NCI-H187 (cell line): ENCODE results near the gene KCNT2.

Experiments used
- DNase-seq, 2 experiments: peaks; one replicate each; lab custom pipeline; 2025; lab: John Stamatoyannopoulos, UW

Gene KCNT2

DNA sequence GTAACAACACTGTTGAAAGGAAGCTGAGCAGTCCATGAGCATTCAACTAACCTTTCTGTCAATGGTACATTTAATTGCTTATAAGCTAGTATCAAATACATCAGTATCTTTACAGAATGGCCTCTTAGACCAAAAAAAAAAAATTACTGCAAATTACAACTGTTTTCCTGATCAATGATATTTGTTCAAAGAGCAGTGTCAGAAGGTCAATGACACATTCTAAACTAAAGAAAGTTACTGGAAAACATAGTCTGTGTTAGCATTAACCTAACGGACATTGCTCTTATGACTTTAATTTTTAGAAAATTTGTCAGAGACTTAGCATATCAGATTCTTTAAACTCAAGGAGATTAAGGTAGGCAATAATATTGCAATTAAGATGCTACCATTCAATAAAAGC lies 162.5 kb downstream of the KCNT2 start:
- no peak for DNase-seq

DNA sequence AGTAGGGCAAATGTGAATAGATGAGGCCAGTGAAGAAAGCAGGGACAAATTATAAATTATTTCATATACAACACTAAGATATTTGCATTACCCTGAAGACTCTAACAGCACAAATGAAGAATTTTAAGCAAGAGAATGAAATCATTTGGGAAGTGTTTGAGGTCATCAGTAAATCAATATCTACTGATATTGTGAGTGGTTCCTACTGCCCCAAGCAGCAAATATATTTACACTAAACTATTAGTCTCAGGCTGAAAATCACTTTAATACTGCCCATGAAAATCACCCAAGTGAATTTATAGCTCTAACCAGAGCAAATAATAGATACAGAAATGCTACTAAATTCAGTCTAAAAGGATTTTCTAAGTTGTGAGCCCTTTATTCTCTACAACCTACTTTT lies 163.6 kb downstream of the KCNT2 start:
- DNase-seq, result no peak

DNA sequence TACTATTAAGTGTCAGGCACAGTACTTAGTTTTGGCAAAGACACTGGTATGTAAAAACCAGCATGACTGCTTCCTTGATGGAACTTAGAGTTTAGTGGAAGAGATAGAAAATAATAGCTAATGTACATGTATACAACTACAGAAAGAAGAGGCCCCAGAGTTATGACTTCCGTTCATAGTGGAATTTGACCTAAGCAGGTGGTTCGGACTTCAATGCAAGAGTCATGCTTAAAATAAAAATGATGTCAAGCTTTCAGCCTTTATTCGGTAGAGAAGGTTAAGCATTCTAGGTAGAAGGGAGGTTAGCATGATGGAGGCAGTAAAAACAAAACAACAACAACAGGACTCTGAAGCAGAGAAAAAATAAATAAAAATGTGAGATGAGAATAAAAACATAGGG lies 165.9 kb downstream of the KCNT2 start:
- no peak for DNase-seq

DNA sequence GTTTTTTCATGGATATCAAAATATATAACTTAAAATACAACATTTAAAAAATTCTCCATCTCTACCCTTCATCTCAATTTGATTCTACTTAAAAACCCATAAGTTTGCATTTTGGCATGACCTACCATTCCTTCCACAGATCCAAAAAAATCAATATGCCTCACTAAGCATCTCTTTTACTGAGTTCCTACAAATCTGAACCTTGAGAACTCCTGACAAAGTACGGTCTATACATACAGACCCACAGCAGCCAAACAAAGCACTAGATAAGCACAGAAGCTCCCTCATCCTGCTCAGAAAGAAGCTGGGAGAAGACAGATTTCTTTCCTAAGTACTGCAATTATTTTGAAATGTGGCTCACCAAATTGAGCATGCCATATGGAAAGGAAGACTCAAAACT lies 167.5 kb downstream of the KCNT2 start:
- no peak for DNase-seq

DNA sequence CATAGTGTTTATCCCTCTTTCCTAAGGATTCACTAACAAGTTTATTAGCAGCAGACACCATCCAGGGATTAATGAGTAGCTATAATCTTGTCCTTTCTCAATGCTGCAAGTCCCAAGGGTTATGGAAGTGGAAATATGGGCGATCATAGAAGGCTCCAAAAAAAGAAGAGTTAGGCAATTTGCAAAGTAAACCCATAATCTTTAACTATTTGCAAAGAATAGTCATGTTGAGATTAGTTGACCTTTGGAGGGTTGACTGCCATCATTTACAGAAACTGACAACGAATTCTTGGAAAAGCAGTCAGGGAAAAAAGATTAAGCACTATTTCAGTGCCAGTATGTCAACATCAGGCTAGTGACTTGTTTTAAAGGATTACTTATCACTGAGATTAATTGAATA lies 169.9 kb downstream of the KCNT2 start:
- DNase-seq, result no peak

DNA sequence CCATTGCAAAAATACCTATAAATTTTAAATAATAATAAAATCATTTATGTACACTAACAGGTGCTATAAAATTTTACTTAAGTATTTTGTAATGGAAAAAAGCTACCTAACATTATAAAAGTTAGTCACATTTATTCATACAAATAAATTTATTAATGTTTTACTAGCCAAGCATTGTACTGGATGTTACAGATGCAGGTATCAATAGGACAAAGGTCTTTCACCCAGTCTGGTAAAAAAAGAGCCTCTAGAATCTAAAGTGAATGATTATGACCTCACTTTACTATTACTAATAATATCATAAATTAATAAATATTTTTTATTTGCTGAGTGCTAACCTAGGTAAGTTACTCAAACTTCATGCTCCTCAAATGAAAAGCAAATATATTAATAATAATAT lies 170.6 kb downstream of the KCNT2 start:
- no peak for DNase-seq

DNA sequence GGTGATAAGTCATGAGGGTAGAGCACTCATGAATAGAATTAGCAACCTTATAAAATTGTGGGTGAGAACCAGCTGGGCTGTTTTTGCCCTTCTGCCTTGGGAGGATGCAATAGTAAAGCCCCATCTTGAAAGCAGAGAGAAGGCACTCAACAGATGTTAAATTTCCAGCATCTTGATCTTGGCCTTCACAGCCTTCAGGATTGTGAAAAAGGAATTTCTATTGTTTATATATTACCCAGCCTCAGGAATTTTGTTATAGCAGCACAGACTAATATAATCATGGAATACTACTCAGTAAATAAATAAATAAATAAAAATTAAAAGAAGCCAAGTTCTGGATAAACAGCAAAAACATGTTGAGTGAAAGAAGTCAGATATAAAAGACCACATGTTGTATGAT lies 175.2 kb downstream of the KCNT2 start:
- DNase-seq, result no peak

DNA sequence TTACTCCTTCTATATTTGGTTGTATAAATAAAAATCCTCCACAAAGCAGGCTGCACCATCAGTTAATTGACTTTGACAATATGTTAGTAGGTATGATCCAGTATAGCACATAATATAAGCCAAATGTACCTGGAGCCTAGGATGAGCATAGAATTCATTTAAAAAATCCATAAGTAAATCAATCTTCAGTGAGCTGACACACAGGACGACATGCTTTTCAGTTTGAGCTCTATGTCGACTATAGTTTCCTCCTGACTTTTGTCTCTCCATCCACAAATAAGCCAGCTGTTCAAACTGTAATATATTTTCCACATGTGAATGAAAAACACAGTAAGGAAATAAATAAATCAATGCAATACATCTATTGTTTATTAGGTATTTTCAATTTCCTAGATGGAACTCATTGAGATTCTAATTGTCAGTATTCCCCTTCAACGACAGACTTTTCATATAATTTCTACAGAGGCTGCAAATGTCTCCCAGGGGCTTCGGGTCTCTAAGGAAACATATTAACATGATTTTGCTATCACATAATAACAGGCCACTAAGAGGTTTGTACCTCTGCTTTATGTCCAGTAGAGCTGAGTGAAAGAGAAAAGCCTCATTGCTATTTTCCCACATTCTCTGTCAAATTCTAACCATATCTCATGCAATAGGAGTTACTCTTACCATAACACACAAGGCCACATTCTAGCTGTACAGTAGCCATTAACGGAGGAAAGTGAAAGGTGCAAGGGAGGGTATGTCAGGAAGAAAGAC lies 180.1 kb downstream of the KCNT2 start:
- DNase-seq, result no peak

DNA sequence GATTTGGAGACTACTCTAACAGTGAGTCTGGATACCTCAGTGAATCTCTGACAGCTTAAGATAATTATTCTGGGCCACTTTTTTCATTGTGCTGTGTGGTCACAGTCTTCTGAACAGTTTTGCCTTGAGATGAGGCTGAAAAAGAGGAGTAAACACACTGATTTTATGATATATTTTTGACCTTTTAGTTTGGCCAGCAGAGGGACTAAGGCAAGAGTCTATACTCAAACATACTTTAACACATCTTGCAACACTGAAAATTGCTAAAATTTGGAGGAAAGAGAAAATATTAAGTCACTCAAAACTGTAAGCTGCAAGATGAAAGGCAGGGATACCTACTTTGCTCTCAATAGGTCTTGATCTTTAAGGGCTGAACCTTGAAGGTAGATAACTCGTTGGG lies 182.7 kb downstream of the KCNT2 start:
- DNase-seq, result no peak

DNA sequence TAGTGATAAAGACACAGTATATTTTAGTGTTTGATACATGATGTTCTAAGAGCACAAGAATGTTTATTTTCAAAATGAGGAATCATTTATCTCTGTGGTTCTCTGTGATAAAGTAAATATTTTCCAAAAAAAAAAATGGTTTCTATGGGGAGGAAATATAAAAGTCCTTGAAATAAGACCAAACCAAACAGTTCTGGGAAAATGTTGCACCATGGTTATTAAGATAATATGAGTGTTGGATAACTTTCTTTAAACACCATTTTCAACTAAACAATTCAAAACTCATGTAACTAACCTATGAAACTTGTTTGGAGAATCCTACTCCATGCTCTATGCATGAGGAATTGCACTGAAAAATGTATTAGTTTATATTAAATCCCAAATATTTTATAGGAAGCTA lies 184.6 kb downstream of the KCNT2 start:
- DNase-seq, result no peak

DNA sequence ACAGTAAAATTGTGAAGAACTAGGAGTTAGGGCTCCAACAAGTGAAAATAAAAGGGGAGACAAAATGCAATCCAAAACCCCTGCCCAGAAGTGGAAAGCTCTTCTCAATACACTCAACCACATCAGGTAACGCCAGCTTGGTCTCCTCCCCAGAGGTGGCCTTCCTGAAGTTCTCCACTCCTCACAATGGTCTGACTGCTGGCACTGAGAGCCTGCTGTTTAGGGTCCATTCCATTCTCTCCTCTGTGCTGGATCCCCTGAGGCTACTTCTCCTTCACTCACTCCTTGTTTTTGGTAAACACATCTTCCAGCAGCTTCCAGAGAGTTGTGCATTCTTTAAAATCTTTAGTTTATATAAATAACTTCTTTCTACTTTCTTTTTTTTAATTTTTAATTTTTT lies 189.5 kb downstream of the KCNT2 start:
- DNase-seq, result no peak

DNA sequence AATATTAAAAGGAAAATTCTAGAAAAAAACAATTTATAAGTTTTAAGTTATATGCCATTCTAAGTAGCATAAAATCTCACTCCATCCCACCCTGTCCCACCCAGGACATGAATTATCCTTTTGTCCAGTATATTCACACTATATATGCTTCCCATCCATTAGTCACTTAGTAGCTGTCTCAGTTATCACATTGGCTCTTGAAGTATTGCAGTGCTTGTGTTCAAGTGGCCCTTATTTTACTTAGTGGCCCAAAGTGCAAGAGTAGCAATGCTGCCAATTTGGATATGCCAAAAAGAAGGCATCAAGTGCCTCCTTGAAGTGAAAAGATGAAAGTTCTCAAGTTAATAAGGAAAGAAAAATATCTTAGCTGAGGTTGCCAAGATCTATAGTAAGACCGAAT lies 192.3 kb downstream of the KCNT2 start:
- no peak for DNase-seq

DNA sequence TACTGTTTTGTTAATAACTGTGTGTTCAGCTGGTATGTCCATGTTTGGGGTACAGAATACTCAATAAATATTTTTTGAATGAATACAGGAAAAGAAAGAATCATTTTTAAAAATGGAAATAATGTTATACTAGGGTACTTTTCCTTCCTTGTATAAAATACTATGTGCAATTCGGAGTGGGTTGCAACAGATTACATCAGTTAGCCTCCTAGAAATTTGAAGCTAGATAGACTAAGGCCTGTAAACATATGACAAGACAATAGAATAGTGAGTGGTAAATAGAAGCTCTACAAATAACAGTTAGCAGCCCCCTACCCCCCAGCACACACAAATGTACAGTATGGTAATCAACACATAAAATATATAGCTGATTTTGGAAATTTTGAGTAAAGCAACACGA lies 195.9 kb downstream of the KCNT2 start:
- no peak for DNase-seq

DNA sequence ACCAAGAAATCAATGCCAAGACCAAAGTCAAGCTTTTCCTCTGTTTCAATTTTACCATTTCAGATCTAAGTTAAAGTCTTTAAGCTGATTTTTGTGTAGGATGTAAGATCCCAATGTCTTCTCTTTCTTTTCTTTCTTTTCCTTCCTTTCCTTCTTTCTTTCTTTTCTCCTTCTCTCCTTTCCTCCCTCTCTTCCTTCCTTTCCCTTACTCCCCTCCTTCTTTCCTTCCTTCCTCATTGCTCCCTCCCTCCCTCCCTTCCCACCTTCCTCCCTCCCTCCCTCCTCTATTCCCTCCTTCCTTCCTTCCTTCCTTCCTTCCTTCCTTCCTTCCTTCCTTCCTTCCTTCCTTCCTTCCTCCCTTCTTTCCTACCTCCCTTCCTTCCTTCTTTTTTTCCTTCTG lies 197.5 kb downstream of the KCNT2 start:
- DNase-seq, result no peak

DNA sequence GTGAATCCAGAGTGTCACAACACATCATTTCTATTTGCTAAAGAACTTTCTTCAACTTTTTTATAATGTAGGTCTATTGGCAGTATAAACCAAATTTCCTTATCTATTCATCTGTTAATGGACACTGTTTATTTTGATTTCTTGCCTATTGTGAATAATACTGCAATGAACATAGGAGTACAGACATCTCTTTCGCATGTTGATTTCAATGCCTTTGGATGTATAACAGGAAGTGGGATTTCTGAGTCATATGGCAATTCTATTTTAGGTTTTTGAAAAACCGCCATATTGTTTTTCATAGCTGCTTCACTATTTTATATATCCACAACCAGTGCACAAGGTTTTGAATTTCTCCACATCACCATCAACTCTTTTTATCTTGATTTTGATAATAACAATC lies 198.7 kb downstream of the KCNT2 start:
- DNase-seq, result no peak

DNA sequence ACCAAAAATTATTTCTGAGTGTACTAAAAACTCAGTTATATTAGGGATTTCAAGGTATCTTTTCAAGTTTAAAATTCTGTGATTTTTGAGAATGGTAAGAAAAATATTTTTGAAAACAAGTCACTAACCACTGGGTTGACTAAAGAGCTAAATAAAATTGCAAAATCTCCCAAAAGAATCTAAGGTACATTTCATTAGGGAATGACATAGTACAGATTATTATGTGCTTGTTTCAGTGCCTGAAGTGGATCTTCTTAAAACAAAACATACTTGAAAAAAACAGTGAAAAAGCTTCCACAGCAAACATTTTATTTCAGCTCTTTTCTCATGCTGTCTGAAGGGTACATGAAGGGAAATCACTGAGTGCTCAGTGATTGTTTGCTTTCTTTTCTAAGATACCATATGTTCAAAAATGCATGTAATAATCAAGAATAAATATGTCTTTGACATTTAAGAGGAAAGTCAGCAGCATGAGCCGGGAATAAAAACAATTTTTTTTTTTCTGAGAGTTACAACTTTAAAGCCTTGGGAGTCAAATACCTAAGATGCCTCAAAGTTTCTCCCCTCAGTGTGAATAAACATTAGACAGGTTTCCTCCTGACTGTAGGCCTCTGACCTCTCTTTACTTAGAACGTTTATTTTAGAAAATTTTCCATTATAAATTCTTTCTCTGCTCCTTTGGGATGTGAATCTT lies 200.7 kb downstream of the KCNT2 start:
- no peak for DNase-seq

DNA sequence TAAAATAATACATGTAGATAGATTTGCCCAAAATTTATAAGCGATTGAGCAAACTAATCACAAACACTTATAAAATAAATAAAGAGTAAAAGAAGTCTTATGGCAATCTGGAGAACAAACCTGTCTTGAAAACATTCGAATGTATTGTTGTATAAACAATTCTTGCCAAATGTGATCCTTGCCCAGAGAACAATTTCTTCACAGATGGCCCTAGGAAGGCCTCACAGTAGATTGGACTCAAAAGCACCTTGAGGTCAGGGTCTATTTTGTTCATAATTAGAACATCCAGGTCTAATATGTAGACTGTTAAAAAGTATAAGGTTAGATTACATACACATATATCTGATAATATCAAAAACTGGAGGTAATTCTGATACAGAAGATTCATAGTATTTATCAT lies 202.4 kb downstream of the KCNT2 start:
- DNase-seq, result no peak

DNA sequence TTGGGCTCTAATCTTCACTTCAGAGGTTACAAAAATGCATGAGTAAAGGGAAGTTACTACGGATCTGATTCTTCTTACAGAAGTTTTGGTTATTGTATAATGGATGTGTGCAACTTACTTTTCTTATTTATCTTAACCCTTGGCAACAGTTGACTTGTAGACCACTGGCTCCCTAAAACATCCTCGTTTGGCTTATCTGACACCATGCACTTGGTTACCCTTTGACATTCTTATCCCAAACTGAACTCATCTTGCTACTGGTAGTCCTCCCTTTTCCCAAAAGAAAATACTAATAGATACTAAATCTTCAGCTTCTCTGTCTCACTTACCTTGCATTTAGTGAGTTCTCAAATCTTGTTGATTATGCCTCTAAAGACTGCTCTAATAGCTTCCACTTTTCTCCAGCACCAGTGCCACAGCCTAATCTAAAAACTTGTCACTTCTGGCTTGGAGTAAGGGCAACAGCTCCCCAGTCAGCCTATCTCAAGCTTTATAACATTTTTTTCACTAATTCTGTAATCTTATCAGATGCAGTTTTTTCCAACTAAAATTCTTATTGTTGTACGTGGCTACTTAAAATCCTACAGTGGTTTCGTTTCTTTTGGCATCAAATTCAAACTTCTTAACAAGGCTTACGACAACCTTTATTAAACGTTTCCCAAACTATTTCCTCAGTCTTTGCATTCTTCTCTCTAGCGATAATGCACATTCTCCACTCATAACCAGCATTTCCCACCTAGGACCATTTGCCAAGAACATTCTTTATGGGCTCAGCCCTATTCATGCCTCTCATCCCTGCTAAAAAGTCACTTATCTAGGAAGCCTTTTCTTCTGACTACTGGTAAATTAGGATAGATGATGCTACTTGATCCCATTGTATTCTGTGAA lies 204.2 kb downstream of the KCNT2 start:
- no peak for DNase-seq

DNA sequence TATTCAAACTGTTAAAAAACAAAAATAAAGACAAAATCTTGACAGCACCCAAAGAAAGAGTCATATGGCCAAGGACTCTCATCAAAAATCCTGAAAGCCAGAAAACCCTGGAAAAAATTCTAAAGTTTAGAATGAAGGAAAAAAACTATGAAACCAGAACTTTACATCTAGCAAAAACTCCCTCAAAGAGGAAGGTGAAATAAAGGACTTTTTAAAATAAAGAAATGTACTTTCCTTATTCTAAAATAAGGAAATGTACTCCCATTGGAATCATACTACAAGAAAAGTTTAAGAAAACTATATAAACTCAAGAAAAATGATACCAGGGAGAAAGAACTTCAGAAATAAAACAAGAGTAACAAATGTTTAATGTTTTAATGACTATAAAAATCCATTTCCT lies 206.3 kb downstream of the KCNT2 start:
- DNase-seq, result no peak

DNA sequence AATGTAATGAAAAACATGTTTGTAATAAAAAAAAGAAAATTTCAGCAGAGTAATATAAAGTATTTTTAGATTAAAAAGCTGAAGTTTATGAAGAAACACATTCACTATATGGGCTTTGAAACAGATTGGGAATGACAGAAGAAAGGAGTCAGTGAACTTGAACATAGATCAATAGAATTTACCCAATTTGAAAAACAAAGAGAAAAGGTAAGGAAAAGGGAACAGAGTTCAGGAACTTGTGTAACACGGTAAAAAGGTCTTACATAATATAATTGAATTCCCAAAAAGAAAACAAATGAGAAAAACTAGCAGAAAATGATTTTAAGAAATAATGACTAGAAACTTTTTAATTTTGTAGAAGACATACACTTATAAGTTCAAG lies 206.8 kb downstream of the KCNT2 start:
- no peak for DNase-seq

DNA sequence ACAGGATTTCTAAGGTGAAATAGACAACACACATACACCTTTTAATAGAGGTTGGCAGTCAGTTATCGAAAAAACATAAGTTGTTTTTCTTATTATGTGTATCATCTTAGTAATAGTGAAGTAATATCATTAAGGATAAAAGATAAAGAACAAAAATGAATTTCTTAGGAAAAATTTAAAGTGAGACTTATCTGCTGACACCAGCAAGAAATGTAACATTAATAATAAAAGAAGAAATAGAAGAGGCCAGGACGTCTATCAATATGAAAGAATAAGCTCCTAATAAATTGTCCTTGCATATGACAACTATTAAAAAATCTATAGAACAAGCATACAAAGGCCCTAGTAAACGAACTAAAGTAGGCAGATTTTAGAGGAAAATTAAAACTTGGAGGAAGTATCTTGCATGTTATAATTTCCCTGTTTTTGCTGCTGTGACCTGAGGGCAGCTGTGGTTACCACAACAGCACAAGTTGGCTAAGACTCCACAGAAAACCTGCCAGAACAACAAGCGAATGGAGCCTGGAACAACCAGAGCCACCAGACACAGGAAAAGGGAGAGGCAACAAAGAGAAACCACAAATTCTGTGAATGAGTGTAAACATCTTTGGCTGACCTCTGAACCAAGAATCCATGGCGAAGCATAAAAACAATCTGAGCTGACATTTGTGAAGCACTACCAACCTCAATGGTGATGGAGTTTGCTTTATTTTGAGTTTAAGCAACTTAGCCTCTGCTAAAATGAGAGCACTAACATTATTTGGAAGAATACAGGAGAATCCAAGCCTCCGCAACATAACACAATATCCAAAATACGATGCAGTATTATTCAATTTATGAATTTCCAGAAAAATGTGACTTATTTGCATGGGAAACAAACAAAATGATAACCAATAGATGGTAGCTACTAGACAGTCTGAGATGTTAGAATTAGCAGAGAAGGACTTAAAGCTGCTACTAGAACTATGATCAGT lies 207.5 kb downstream of the KCNT2 start:
- no peak for DNase-seq

DNA sequence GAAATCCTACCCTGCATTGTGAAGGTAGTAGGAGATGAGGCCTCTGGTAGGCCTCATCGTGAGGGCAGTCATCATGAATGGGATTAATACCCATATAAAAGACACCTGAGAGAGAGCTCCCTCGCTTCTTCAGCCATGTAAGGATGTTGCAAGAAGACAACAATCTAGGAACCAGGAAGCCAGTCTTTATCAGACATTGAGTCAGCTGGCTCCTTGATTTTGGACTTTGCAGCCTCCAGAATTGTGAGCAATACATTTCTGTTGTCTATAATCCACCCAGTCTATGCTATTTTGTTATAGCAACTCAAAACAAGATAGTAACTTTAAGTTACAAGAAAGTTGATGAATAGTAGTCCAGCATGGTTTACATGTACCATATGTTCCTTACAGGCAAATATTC lies 208.5 kb downstream of the KCNT2 start:
- DNase-seq, result no peak
